Gastrocnemius medialis (tissue), 4 donors: Measurements from ENCODE around the gene PAPPA. TPM values are rescaled to one million over a fixed set of nuclear protein-coding genes. Genes with fewer than 3 reads are reported as not detected.

Experiments used
- ATAC-seq, 2 donors: fragments of 150-250 bp; one replicate each; pipeline ENCODE4 v1.9.1; 2016
- DNase-seq, 2 donors: peaks; one replicate each; pipeline ENCODE4 v3.0.0-alpha.2; 2019
- H3K27ac ChIP-seq, 4 donors: fragments of 200-600 bp; sonication (generic); 1 replicate in 1 of 4; 2 replicates in 3 of 4; pipeline ENCODE4 v1.5.1; 2016 to 2018; ENCODE audit warnings: mild to moderate bottlenecking in 2 of 4, moderate library complexity in 1 of 4
- H3K27me3 ChIP-seq, 3 donors: fragments of 200-600 bp; sonication (generic) in 2 of 3; 1 replicate in 1 of 3; 2 replicates in 2 of 3; pipeline versions ENCODE4 v1.5.1 to v1.6.0; 2016 to 2019; ENCODE audit warnings: mild to moderate bottlenecking in 1 of 3, moderate library complexity in 1 of 3
- H3K36me3 ChIP-seq, 2 donors: fragments of 200-600 bp; sonication (generic) in 1 of 2; one replicate each; pipeline ENCODE4 v1.5.1; 2017 to 2018
- H3K4me1 ChIP-seq, 2 donors: fragments of 200-600 bp; sonication (generic) in 1 of 2; one replicate each; pipeline ENCODE4 v1.5.1; 2016 to 2017; ENCODE audit warnings: mild to moderate bottlenecking in 2 of 2
- H3K4me3 ChIP-seq, 4 donors: fragments of 200-600 bp; sonication (generic) in 3 of 4; 1 replicate in 1 of 4; 2 replicates in 3 of 4; pipeline ENCODE4 v1.5.1; 2016 to 2019; ENCODE audit warnings: mild to moderate bottlenecking in 2 of 4
- H3K9me3 ChIP-seq, 3 donors: fragments of 200-600 bp; sonication (generic) in 2 of 3; 1 replicate in 1 of 3; 2 replicates in 2 of 3; pipeline ENCODE4 v1.5.1; 2016 to 2019
- POLR2A ChIP-seq, 2 donors: fragments of 450-650 bp; IDR thresholded peaks; one replicate each; pipeline ENCODE4 v1.6.1; 2017; ENCODE audit warnings: antibody characterized with exemption in 2 of 2, mild to moderate bottlenecking in 2 of 2, moderate library complexity in 2 of 2
- in situ Hi-C, 4 donors: fragments of 200-750 bp; cut with MboI; loops; one replicate each; pipeline versions ENCODE4 v1.15.0 to v1.8.0; 2017; ENCODE audit warnings: low sequenced_read_pairs in 4 of 4
- intact Hi-C: fragments of 100-400 bp; cut with DNase I; formaldehyde crosslinking; loops from one replicate; pipeline ENCODE4 v1.15.1; 2023; ENCODE audit warnings: low total_unique reads
- total RNA-seq, 4 donors: library from RNA; depleted of rRNA; stranded (reverse); fragments of >200 nt; gene quantifications; one replicate each; pipeline versions ENCODE4 v1.1.0 to v1.2.3, GENCODE V29; 2016
- TF ChIP-seq, protein P1 (sequence below), 5 experiments: fragments of 450-650 bp in 3 of 5; fragments of 200-600 bp in 2 of 5; sonication (generic) in 2 of 5; IDR thresholded peaks in 4 of 5; conservative IDR thresholded peaks in 1 of 5; 1 replicate in 4 of 5; 2 replicates in 1 of 5; pipeline ENCODE4 v1.5.1; 2016 to 2019; ENCODE audit warnings: antibody characterized with exemption in 5 of 5, mild to moderate bottlenecking in 3 of 5, moderate library complexity in 3 of 5

PAPPA gene
- total RNA-seq, 4 donors from 2014 or later: 0.56 to 2.1 (median 1.4) TPM

DNA sequence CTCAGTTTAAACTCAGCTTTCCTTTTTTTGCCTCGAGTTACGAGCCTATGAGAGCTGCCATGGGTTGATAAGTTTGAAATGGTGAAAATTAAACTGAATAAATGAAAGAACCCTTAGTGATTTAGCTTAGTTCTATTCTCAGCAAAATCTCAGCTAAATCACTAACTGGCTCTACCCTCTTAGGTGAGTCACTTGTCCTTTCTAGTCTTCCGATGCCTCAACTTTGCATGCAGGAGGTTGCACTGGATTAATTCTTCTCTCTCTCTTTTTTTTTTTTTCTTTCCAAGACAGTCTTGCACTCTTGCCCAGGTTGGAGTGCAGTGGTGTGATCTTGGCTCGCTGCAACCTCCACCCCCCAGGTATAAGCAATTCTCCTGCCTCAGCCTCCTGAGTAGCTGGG, 83.9 kb downstream of the PAPPA start:
- Histone ChIP-seq H3K27me3 (no peaks in the 10 kb centered on the region), H3K4me1 (no peaks in the 10 kb centered on the region), H3K36me3 (no peaks in the 10 kb centered on the region), H3K9me3 (no peaks in the 10 kb centered on the region), H3K27ac (no peak overlapping the region), H3K4me3 (no peak overlapping the region)
- intact Hi-C loops (no loop called here), in situ Hi-C loops (no loop called here)
- ATAC-seq: no peak
- DNase-seq: no peak
- TF ChIP-seq, protein P1, sequence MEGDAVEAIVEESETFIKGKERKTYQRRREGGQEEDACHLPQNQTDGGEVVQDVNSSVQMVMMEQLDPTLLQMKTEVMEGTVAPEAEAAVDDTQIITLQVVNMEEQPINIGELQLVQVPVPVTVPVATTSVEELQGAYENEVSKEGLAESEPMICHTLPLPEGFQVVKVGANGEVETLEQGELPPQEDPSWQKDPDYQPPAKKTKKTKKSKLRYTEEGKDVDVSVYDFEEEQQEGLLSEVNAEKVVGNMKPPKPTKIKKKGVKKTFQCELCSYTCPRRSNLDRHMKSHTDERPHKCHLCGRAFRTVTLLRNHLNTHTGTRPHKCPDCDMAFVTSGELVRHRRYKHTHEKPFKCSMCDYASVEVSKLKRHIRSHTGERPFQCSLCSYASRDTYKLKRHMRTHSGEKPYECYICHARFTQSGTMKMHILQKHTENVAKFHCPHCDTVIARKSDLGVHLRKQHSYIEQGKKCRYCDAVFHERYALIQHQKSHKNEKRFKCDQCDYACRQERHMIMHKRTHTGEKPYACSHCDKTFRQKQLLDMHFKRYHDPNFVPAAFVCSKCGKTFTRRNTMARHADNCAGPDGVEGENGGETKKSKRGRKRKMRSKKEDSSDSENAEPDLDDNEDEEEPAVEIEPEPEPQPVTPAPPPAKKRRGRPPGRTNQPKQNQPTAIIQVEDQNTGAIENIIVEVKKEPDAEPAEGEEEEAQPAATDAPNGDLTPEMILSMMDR (IDR thresholded peaks at IDR 0.05 in 4 of 5, conservative IDR thresholded peaks at IDR 0.05 in 1 of 5): no peak
- no peak for TF ChIP-seq POLR2A (IDR thresholded peaks at IDR 0.05)

DNA sequence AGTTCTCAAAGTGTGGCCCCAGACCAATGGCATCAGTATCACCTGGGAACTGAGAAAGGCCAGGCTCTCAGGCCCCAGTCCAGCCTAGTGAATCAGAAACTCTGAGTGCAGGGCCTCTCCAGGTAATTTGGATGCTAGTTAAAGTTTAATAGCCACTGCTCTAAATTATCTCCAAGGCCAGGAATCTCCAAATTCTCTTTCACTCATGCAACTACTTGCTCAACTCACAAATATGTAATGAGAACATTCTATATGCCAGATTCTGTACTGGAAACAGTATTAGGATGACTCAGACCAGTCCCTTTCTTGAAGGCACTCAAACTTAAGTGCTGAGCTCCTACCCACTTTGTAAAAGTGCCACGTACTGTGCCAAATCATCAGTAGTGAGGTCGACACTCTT, 84.6 kb downstream of the PAPPA start:
- in situ Hi-C loops: no loop called here
- intact Hi-C loops: no loop called here
- Histone ChIP-seq H3K36me3 (no peaks in the 10 kb centered on the region), H3K4me1 (no peaks in the 10 kb centered on the region), H3K27me3 (no peaks in the 10 kb centered on the region), H3K4me3 (no peak overlapping the region), H3K27ac (no peak overlapping the region), H3K9me3 (no peaks in the 10 kb centered on the region)
- TF ChIP-seq POLR2A (IDR thresholded peaks at IDR 0.05): no peak
- TF ChIP-seq, protein P1 (IDR thresholded peaks at IDR 0.05 in 4 of 5, conservative IDR thresholded peaks at IDR 0.05 in 1 of 5): no peak
- no peak for DNase-seq
- no peak for ATAC-seq

DNA sequence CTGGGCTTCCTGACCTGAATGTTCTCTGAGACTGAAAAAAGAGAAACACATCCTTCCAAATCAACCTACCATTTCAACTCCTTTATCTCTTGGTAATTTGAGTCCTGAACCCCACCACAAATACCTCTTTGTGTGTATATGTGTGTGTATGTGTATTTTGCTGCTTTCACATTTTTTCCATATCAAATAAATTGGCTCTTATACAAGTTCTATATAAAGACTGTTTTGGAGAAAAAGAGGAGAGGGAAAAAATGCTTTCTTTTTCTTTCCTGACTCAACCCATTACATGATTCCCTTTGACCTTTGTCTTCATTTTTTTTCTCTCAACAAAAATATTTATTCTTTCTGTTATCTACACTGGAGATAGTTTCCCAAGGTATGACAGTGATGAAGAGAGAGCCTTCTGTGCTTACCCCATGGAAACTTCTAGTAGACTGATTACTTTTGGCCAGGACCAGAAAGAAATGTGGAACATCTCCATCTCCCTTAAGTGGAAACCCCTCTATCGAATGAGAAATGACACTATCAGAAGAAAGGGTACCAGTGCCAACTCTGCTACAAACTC, 85.3 kb downstream of the PAPPA start:
- Histone ChIP-seq H3K9me3 (no peaks in the 10 kb centered on the region), H3K27ac (no peak overlapping the region), H3K36me3 (no peaks in the 10 kb centered on the region), H3K4me3 (no peak overlapping the region), H3K4me1 (no peaks in the 10 kb centered on the region), H3K27me3 (no peaks in the 10 kb centered on the region)
- in situ Hi-C loops: no loop called here
- intact Hi-C loops: no loop called here
- DNase-seq: no peak
- ATAC-seq: no peak
- TF ChIP-seq POLR2A (IDR thresholded peaks at IDR 0.05): no peak
- TF ChIP-seq, protein P1 (IDR thresholded peaks at IDR 0.05 in 4 of 5, conservative IDR thresholded peaks at IDR 0.05 in 1 of 5): no peak

DNA sequence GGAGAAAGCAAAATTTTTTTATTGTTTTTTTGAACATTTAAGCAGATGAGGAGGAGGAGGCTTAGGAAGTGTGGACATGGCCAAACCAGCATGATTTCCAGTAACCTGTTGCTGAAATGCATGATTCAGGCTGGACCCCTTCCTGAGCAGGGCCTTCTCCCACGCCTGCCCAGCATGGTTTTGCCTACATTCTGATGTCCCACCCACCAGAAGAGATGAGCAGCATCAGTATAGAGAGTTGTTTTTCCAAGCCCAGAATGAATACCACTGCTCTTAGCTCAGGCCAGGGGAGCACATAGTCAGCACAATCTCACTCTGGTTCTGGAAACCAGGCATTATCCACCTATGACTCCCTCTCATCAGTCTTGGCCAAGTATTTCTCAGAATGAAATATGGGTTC, 90.1 kb downstream of the PAPPA start:
- in situ Hi-C loops (no loop called here), intact Hi-C loops (no loop called here)
- Histone ChIP-seq H3K9me3 (no peaks in the 10 kb centered on the region), H3K4me3 (no peak overlapping the region), H3K36me3 (no peaks in the 10 kb centered on the region), H3K27ac (no peak overlapping the region), H3K4me1 (no peaks in the 10 kb centered on the region), H3K27me3 (no peaks in the 10 kb centered on the region)
- ATAC-seq (no peak), DNase-seq (no peak)
- TF ChIP-seq, protein P1 (IDR thresholded peaks at IDR 0.05 in 4 of 5, conservative IDR thresholded peaks at IDR 0.05 in 1 of 5): no peak

DNA sequence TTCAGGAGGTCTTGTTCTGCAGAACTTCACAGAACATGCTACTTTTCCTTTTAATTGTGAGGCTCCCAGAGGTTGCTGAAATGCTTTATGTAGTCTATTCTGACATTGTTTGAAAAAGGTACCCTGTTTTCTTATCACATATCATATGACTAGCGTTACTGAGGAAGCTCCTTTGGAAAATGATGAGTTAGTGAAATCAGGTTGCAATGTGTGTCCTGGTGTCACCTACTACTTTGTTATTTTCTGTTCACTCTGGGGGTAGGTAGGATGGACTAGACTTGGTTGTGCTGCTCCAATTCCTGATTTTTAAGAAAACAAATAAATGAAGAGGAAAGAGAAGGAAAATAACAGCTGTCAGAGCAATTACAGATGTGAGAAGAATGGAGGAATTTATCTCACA, 93.7 kb downstream of the PAPPA start:
- Histone ChIP-seq H3K4me1 (no peaks in the 10 kb centered on the region), H3K36me3 (no peaks in the 10 kb centered on the region), H3K9me3 (no peaks in the 10 kb centered on the region), H3K27me3 (no peaks in the 10 kb centered on the region), H3K4me3 (no peak overlapping the region), H3K27ac (no peak overlapping the region)
- DNase-seq: no peak
- in situ Hi-C loops (no loop called here), intact Hi-C loops (no loop called here)
- ATAC-seq: no peak
- TF ChIP-seq POLR2A (IDR thresholded peaks at IDR 0.05): no peak
- TF ChIP-seq, protein P1 (IDR thresholded peaks at IDR 0.05 in 4 of 5, conservative IDR thresholded peaks at IDR 0.05 in 1 of 5): no peak
